MCF 10A (cell line): ENCODE measurements around the gene SIK2. TPM values are rescaled to one million over a fixed set of nuclear protein-coding genes. Genes with fewer than 3 reads are reported as not detected.

Experiments used
- BruUV-seq: library from RNA; stranded (reverse); fragments of 400-500 nt; replicated peaks from 2 replicates; lab custom pipeline; 2021; lab: Mats Ljungman, UMichigan
- CTCF ChIA-PET: fragments of 300-600 bp; sonication (Branson Sonifier 250); formaldehyde crosslinking; extraction: SDS; loops from one replicate; lab custom pipeline; 2021; ENCODE audit warnings: antibody characterized with exemption, inconsistent platforms; lab: Yijun Ruan, JAX
- POLR2A ChIA-PET: fragments of 300-600, 350-650 bp; sonication (Branson Sonifier 250); formaldehyde crosslinking; extraction: SDS; loops from one replicate; lab custom pipeline; 2020; ENCODE audit warnings: antibody characterized with exemption, inconsistent platforms; lab: Yijun Ruan, JAX
- DNase-seq: peaks from one replicate; pipeline ENCODE4 v3.0.0-alpha.2; 2018; ENCODE audit not compliant: unreplicated experiment
- H3K27ac Mint-ChIP-seq: one replicate; pipeline ENCODE4 v1.8.0; 2022; ENCODE audit warnings: mild to moderate bottlenecking, low read depth, mixed read lengths; ENCODE audit not compliant: unreplicated experiment
- H3K27me3 Mint-ChIP-seq: one replicate; pipeline ENCODE4 v1.8.0; 2022; ENCODE audit warnings: mixed read lengths; ENCODE audit not compliant: insufficient read depth, unreplicated experiment
- H3K36me3 Mint-ChIP-seq: one replicate; pipeline ENCODE4 v1.8.0; 2022; ENCODE audit warnings: mild to moderate bottlenecking, moderate library complexity, mixed read lengths; ENCODE audit not compliant: insufficient read depth, unreplicated experiment
- H3K4me1 Mint-ChIP-seq: one replicate; pipeline ENCODE4 v1.8.0; 2022; ENCODE audit warnings: mixed read lengths; ENCODE audit not compliant: insufficient read depth, unreplicated experiment
- H3K4me3 Mint-ChIP-seq: one replicate; pipeline ENCODE4 v1.8.0; 2022; ENCODE audit warnings: mild to moderate bottlenecking, moderate library complexity, mixed read lengths; ENCODE audit not compliant: unreplicated experiment
- H3K9me3 Mint-ChIP-seq: one replicate; pipeline ENCODE4 v1.8.0; 2022; ENCODE audit warnings: mixed read lengths; ENCODE audit not compliant: unreplicated experiment
- CTCF ChIP-seq: fragments of 200-600 bp; IDR thresholded peaks from one replicate; pipeline ENCODE4 v1.8.0; 2022; ENCODE audit warnings: antibody characterized with exemption, mild to moderate bottlenecking; ENCODE audit not compliant: unreplicated experiment
- intact Hi-C: fragments of 100-400 bp; cut with micrococcal nuclease; formaldehyde crosslinking; loops from 2 replicates; pipeline ENCODE4 v1.14.1; 2022
- total RNA-seq: library from RNA; stranded (reverse); gene quantifications from 2 replicates; pipeline ENCODE4 v1.2.3, GENCODE V29; 2022

The SIK2 gene
- total RNA-seq, 1 experiment from 2014 or later = 13.7 TPM

- ChIA-PET POLR2A (interaction anchor here (0.9 to 1.6 kb wide), 2 partner anchors 12 to 19 kb away, joined by 3 to 7 read pairs; no protein-coding TSS in a partner anchor), CTCF (interaction anchor here (0.6 to 2.4 kb wide), 3 partner anchors 14 to 114 kb away, joined by 3 to 10 read pairs (median 4); no protein-coding TSS in a partner anchor)
- no peaks in the 10 kb centered on the region for H3K9me3 Mint-ChIP-seq
- peak; percentile 81 for DNase-seq
- no peaks in the 10 kb centered on the region for H3K27me3 Mint-ChIP-seq
- no peak overlapping the region for H3K4me3 Mint-ChIP-seq
- H3K27ac Mint-ChIP-seq = peak overlapping the region; percentile 89
- no peak for TF ChIP-seq CTCF
- intact Hi-C loops = loop anchor here (5.0 kb wide), 1 partner anchor 116 kb away; the partner anchor contains the start of gene SIK2
- H3K36me3 Mint-ChIP-seq = peaks cover 40% of the 10 kb centered on the region
- no TSS peak for BruUV-seq
- H3K4me1 Mint-ChIP-seq = peaks cover 26% of the 10 kb centered on the region
Measured at GRCh38 chr11:111718436-111718835, 116.2 kb downstream of the SIK2 start.

GRCh38 chr11:111718859-111719258 lies 116.6 kb downstream of the SIK2 start:
- no peaks in the 10 kb centered on the region for H3K27me3 Mint-ChIP-seq
- H3K4me3 Mint-ChIP-seq = no peak overlapping the region
- CTCF ChIA-PET = interaction anchor here (0.9 to 2.4 kb wide), 2 partner anchors 14 to 114 kb away, joined by 4 to 10 read pairs; no protein-coding TSS in a partner anchor
- TF ChIP-seq CTCF = no peak
- no peak for DNase-seq
- intact Hi-C loops = loop anchor here (5.0 kb wide), 1 partner anchor 117 kb away; the partner anchor contains the start of gene SIK2
- peak overlapping the region; percentile 89 for H3K27ac Mint-ChIP-seq
- BruUV-seq = no TSS peak
- H3K4me1 Mint-ChIP-seq = peaks cover 26% of the 10 kb centered on the region
- peaks cover 40% of the 10 kb centered on the region for H3K36me3 Mint-ChIP-seq
- POLR2A ChIA-PET = interaction anchor here (0.9 to 1.6 kb wide), 2 partner anchors 12 to 20 kb away, joined by 3 to 7 read pairs; no protein-coding TSS in a partner anchor
- H3K9me3 Mint-ChIP-seq = no peaks in the 10 kb centered on the region

- Mint-ChIP-seq H3K27me3 (no peaks in the 10 kb centered on the region), H3K4me3 (no peak overlapping the region), H3K9me3 (no peaks in the 10 kb centered on the region), H3K27ac (peak overlapping the region; percentile 89), H3K36me3 (peaks cover 44% of the 10 kb centered on the region), H3K4me1 (peaks cover 26% of the 10 kb centered on the region)
- intact Hi-C loops = loop anchor here (5.0 kb wide), 1 partner anchor 117 kb away; the partner anchor contains the start of gene SIK2
- CTCF ChIA-PET = interaction anchor here (0.9 kb wide), 1 partner anchor 14 kb away, joined by 4 read pairs; no protein-coding TSS in a partner anchor
- DNase-seq = peak; percentile 42
- POLR2A ChIA-PET = interaction anchor here (0.9 kb wide), 1 partner anchor 8 kb away, joined by 3 read pairs; no protein-coding TSS in a partner anchor
- BruUV-seq = no TSS peak
- no peak for TF ChIP-seq CTCF
Measured at GRCh38 chr11:111719379-111719778, 117.1 kb downstream of the SIK2 start.

- Mint-ChIP-seq H3K36me3 (peaks cover 50% of the 10 kb centered on the region), H3K4me1 (peaks cover 26% of the 10 kb centered on the region), H3K9me3 (no peaks in the 10 kb centered on the region), H3K27me3 (no peaks in the 10 kb centered on the region), H3K4me3 (no peak overlapping the region), H3K27ac (no peak overlapping the region)
- intact Hi-C loops = no loop called here
- ChIA-PET CTCF (no interaction called here), POLR2A (interaction anchor here (0.6 to 1.0 kb wide), 3 partner anchors 9 to 171 kb away, joined by 3 to 4 read pairs (median 3); no protein-coding TSS in a partner anchor)
- TF ChIP-seq CTCF = no peak
- no peak for DNase-seq
- BruUV-seq = no TSS peak
Measured at GRCh38 chr11:111720801-111721494, 118.7 kb downstream of the SIK2 start.
